ENCODE data around the gene ZNF559.
"Not testable (repeated sequence)": the region's sequence is repeated elsewhere in the genome, so short reads cannot be mapped to it uniquely, and the experiment has no call there.

The ZNF559 gene

DNA sequence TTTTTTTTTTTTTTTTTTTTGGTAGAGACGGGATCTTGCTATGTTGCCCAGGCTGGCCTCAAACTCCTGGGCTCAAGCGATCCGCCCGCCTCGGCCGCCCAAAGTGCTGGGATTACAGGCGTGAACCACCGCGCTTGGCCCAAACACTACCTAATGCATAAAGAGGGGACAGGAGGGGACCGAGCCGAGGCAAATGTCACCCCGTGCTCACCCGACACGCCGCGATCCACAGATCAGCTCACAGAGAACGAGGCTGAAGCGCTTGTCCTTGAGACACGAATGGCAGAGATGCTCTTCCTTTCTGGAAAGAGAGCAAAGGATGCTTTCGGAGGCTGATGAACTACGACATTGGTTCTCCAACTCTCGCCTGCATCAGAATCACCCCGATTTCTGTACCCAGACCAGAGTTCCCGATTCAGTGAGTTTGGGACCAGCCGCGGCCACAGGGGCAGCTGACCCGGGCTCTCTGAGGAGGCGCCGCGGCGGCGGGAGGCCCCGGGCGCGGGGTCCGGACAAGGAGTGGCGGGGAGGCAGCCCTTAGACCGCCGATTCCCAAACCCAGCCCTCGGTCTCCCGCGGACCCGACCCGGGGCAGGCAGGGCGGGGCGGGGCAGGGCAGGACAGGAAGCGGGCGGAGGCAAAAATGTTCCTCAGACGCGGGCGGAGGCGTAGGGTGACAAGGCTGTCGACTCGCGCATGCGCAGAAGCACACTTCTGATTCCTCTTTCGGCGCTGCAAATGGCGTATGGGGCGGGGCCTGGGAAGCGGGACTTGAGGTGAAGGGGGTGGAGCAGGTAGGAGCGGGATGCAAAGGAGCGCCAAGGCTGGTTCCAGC, 14.6 kb upstream of the ZNF559 start, which contains the start of gene ZNF699:
Gene ZNF699, minus strand, starts transcription at position 700 of the 835 bp plus-strand sequence. CDS start 4,719 bp downstream, outside the sequence.
- TF ChIP-seq, protein P1, sequence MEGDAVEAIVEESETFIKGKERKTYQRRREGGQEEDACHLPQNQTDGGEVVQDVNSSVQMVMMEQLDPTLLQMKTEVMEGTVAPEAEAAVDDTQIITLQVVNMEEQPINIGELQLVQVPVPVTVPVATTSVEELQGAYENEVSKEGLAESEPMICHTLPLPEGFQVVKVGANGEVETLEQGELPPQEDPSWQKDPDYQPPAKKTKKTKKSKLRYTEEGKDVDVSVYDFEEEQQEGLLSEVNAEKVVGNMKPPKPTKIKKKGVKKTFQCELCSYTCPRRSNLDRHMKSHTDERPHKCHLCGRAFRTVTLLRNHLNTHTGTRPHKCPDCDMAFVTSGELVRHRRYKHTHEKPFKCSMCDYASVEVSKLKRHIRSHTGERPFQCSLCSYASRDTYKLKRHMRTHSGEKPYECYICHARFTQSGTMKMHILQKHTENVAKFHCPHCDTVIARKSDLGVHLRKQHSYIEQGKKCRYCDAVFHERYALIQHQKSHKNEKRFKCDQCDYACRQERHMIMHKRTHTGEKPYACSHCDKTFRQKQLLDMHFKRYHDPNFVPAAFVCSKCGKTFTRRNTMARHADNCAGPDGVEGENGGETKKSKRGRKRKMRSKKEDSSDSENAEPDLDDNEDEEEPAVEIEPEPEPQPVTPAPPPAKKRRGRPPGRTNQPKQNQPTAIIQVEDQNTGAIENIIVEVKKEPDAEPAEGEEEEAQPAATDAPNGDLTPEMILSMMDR (conservative IDR thresholded peaks at IDR 0.05; ENCODE audit: low read length) = no peak
- DNase-seq (ENCODE audit: low read depth) = peak; percentile 97
- H3K4me3 ChIP-seq (ENCODE audit: low read length) = peak within 1 kb of the TSS; percentile 96

DNA sequence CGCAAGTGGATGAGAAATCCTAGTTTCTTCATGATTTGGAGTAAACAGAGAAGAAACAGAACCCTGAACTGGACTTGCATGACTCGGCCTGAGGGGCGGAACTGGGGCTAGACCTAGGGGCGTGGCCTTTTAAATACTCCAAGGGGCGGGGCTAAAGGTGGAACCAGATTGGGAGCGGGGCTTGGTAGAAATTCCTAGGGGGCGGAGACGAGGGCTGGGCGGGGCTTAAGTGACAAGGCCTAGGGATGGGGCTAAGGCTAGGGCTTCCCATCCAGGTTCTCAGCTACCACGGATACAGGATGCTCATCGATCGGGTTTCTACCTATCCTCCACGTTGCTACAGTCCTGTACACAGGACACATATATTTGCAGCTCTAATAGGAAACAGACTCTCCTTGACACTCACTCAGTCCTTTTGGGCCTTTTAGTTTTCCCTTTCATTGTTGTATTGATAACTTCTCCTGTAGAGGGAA, 14.0 kb upstream of the ZNF559 start:
- DNase-seq (ENCODE audit: low read depth) = peak; percentile 86
- TF ChIP-seq, protein P1 (conservative IDR thresholded peaks at IDR 0.05; ENCODE audit: low read length) = no peak
- H3K4me3 ChIP-seq (ENCODE audit: low read length) = peak overlapping the region; percentile 96

DNA sequence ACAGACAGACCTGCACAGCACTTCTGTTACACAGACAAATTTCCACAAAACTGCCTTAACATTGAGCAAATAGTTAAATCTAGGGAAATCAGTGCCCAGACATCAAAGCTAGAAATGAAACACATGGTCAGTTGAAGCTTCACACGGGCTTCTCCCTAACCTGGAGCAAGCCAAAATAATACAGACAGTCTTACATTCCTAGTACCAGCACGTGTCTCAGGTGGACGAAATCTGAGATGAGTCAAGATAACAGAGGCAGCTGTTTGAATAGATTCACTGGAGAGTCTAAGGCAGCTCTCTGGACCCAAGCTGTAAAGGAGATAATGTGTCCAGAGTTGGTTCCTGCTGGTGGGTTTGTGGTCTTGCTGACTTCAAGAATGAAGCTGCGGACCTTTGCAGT, 10.2 kb upstream of the ZNF559 start:
- DNase-seq (ENCODE audit: low read depth) = no peak
- TF ChIP-seq, protein P1 (conservative IDR thresholded peaks at IDR 0.05; ENCODE audit: low read length) = no peak
- no peak overlapping the region for H3K4me3 ChIP-seq (ENCODE audit: low read length)

DNA sequence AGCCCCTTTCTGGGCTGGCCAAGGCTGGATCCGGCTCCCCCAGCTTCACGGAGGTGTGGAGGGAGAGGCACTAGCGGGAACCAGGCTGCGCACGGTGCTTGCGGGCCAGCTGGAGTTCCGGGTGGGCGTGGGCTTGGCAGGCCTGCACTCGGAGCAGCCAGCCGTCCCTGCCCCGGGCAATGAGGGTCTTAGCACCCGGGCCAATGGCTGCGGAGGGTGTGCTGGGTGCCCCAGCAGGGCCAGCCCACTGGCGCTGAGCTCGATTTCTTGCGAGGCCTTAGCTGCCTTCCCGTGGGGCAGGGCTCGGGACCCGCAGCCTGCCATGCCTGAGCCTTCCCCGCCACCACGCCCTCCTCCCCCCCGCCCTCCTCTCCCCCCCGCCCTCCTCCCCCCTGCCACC, 2.6 kb upstream of the ZNF559 start:
- DNase-seq (ENCODE audit: low read depth) = no peak
- no peak overlapping the region for H3K4me3 ChIP-seq (ENCODE audit: low read length)
- TF ChIP-seq, protein P1 (conservative IDR thresholded peaks at IDR 0.05; ENCODE audit: low read length) = no peak

DNA sequence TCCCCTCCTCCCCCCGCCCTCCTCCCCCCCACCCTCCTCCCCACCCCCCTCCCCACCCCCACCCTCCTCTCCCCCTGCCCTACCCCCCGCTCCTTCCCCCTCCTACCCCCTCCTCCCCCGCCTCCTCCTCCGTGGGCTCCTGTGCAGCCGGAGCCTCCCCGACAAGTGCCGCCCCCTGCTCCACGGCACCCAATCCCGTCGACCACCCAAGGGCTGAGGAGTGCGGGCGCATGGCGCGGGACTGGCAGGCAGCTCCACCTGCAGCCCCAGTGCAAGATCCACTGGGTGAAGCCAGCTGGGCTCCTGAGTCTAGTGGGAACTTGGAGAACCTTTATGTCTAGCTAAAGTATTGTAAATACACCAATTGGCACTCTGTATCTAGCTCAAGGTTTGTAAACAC, 2.2 kb upstream of the ZNF559 start:
- not testable (repeated sequence) for DNase-seq (ENCODE audit: low read depth); H3K4me3 ChIP-seq (ENCODE audit: low read length)

DNA sequence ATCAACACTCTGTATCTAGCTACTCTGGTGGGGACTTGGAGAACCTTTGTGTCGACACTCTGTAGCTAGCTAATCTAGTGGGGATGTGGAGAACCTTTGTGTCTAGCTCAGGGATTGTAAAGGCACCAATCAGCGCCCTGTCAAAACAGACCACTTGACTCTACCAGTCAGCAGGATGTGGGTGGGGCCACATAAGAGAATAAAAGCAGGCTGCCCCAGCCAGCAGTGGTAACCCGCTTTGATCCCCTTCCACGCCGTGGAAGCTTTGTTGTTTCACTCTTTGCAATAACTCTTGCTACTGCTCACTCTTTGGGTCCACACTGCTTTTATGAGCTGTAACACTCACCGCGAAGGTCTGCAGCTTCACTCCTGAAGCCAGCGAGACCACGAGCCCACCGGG, 1.8 kb upstream of the ZNF559 start:
- DNase-seq (ENCODE audit: low read depth); H3K4me3 ChIP-seq (ENCODE audit: low read length): not testable (repeated sequence)

DNA sequence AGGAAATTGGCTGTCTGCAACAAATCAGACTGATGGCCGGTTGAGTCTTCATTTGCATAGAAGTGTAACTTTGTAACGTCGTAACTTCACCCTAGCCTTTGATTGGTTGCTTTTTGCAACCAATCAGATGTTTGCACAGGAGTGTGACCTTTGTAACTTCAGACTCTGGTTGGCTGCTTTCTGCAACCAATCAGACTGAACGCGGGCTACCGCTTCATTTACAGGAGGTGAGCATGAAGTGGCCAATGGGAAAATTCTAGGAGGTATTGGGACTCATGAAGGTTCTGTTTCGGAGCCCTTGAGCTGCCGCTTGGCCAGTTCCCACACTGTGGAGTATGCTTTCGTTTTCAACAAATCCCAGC, 441 bp upstream of the ZNF559 start:
- peak; percentile 85 for DNase-seq (ENCODE audit: low read depth)
- TF ChIP-seq, protein P1 (conservative IDR thresholded peaks at IDR 0.05; ENCODE audit: low read length) = no peak
- H3K4me3 ChIP-seq (ENCODE audit: low read length) = peak overlapping the region; percentile 82

DNA sequence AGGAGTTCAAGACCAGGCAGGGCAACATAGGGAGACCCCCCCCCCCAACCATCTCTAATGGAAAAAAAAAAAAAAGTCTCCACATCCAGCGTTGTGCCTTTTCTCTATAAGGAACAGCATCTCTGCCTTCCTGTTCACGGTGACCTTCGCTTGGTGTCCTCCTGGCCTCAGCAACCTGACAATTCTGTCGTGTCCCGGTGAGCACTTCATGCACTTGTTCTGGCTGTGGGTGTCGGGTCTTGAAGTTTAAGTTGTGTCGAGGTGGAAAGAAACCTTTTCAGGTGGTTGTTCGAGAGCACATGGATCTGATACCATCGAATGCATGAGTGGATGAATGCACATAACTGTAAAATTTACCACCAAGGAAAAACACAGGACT, 594 bp downstream of the ZNF559 start:
- TF ChIP-seq, protein P1 (conservative IDR thresholded peaks at IDR 0.05; ENCODE audit: low read length) = no peak
- DNase-seq (ENCODE audit: low read depth) = no peak
- H3K4me3 ChIP-seq (ENCODE audit: low read length) = peak overlapping the region; percentile 82

All from AG10803 (cell line).